Thyroid gland (tissue), 4 donors: ENCODE results near the gene TMCC3.

Experiments used
- CTCF ChIP-seq, 6 experiments: fragments of 200-600 bp in 3 of 6; fragments of 450-650 bp in 3 of 6; sonication (generic) in 3 of 6; IDR thresholded peaks; one replicate each; pipeline ENCODE4 v1.5.1; 2016 to 2019; ENCODE audit warnings: antibody characterized with exemption in 6 of 6, mild to moderate bottlenecking in 2 of 6, inconsistent platforms in 1 of 6, moderate library complexity in 1 of 6
- POLR2A ChIP-seq, 2 donors: fragments of 450-650 bp; IDR thresholded peaks; one replicate each; pipeline ENCODE4 v1.6.1; 2017; ENCODE audit warnings: antibody characterized with exemption in 2 of 2, mild to moderate bottlenecking in 2 of 2, moderate library complexity in 1 of 2

GRCh38 chr12:94532490-94533422 is 117.6 kb downstream of the TMCC3 start:
- TF ChIP-seq CTCF (IDR thresholded peaks at IDR 0.05) (peak; percentile 24 to 90 (median 75)), POLR2A (IDR thresholded peaks at IDR 0.05) (no peak)
